GM19035 (cell line): Measurements from ENCODE around the gene KMT2C.
"Not testable (repeated sequence)": the region's sequence is repeated elsewhere in the genome, so short reads cannot be mapped to it uniquely, and the experiment has no call there.

ENCODE experiments used
- ATAC-seq: cut with Tn5 transposase; IDR thresholded peaks from one replicate; pipeline ENCODE4 v1.9.1; 2021; ENCODE audit not compliant: unreplicated experiment

Gene KMT2C

DNA sequence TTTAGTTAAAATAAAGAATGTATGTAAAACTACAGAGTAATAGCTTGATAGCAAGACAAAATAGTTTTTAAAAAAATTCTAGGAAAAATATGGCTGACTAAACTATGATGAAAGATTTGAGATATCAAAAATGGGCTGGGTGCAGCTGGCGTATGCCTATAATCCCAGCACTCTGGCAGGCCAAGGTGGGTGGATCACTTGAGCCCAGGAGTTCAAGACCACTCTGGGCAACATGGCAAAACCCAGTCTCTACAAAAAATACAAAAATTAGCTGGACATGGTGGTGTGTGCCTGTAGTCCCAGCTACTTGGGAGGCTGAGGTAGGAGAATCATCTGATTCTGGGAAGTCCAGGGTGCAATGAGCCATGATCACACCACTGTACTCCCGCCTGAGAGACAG, 29.8 kb downstream of the KMT2C start:
- ATAC-seq, result not testable (repeated sequence)

DNA sequence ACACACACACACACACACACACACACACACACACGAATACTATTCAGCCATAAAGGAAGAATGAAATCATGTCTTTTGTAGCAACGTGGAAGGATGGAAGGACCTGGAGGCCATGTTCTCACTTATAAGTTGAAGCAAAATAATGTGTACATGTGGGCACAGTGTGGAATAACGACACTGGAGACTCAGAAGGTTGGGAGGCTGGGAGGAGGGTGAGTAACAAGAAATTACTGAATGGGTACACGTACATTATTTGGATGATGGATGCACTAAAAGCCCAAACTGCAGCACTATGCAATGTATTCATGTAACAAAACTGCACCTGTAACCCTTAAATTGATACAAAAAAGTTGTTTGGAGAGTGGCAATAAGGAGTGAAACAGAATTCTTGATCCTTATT, 32.1 kb downstream of the KMT2C start:
- ATAC-seq, result no peak

DNA sequence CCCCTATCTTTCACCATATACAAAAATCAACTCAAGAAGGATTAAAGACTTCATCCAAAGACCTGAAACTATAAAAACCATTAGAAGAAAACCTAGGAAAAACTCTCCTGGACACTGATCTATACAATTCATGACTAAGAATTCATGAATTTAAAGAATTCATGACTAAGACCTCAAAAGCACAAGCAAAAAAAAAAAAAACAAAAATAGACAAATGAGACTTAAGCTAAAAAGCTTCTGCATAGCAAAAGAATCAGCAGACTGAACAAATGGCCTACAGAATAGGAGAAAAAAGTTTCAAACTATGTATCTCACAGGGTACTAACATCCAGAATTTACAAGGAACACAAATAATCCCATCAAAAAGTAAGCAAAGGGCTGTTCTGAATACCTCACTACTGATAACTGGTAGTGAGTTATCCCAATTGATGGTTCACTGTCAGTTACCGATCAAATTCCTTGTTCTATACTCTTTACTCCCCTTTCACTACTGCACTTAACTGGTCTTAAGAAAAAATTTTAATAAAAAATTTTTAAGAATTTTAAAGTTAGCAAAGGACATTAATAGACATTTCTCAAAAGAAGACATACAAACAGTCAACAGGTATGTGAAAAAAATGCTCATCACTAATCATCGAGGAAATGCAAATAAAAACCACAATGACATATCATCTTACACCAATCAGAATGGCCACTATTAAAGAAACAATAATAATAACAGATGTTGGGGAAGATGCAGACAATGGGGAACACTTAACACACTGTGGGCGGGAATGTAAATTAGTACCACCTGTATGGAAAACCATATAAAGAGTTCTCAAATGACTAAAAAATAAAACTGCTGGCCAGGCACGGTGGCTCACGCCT, 33.2 kb downstream of the KMT2C start:
- ATAC-seq, result no peak

DNA sequence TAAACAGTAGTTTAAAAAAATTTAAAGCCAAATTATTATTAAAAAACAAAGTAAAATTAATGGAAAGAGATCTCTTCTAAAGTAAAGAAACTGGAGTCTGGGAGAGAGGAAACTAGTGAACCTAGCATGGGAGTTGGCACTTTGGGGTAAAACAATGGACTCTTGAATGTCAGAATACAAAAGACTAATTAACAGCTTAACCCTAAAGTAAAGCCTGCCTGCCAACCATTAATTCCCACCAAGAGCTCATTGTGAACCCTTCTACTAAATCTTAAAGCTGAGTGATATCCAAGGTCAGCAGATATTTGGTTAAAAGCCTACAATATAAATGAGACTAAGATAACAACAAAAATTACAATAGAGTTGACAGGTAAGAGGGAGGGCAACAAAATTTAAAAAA, 36.5 kb downstream of the KMT2C start:
- ATAC-seq, result no peak

DNA sequence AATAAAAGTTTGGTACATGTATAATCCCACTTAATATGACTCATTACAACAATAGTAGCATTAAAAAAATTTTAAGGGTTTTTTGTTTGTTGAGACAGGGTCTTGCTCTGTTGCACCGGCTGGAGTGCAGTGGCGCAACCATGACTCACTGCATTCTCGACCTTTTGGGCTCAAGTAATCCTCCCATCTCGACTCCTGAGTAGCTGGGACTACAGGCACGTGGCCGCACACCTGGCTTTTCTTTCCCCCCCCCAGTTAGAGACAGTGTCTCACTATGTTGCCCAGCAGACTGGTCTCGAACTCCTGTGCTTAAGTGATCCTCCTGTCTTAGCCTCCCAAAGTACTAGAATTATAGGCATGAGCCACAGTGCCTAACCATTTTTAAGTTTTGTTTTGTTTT, 40.7 kb downstream of the KMT2C start:
- ATAC-seq, result no peak

DNA sequence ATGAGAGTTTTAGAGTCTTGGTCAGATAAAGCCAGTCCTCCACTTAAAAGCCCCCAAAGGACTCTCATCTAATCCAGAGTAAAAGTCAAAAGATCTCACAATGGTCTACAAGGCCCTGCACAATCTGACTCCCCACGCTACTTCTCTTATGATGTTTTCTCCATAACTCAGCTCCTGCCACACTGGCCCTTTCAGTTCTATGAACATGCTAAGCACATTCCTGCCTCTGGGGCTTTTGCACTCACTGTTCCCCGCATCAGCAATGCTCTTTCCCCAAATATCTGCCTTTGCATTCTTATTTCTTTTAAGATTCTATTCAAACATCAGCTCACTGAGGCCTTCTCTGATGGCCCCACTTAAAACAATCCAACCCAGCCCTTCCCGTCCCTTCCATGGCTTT, 41.6 kb downstream of the KMT2C start:
- ATAC-seq, result not testable (repeated sequence)

DNA sequence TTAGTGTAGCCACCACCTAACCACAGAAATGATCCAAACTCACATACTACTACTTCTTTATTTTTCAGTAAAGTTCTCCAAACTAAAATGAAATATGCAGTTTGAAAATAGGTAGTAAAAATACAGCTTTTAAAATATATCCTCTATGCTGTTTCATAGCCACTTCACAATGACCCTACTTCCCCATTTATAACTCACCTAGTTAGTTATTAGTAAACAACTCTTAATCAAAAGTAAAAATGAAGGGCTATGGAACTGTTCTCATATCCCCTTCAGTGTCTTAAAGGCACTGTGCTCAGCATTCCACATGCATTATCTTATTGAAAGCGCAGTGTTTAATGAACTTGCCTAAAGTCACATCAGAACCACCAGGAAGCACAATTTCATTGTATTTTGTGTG, 43.5 kb downstream of the KMT2C start:
- no peak for ATAC-seq

DNA sequence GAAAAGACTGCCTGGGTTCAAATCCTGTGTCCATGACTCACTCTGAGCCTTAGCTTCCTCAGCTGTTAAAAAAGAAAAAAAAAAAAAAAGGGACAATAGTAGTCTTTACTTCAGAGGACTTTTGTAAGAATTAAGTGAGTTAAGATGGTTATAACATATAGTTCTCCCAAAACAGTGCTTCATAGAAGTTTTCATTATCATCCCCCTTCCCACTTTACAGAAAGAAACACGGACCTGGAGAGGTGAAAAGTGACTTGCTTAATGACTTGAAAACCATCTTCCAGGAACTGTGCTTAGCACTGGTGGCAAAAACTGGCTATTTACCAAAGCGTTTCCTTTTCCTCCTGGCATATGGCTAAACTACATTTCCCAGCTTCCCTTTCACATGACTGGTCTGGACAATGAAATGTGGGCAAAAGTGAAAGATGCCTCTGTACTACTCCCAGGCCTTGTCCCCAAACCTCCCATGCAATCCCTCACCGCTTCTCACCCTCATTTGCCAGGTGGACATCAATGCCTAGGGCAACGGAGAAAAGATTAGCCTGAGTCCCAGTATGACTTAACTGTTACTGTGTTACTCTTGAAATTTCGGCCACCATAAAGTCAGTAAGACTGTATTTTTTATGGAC, 49.6 kb downstream of the KMT2C start:
- ATAC-seq, result not testable (repeated sequence)

DNA sequence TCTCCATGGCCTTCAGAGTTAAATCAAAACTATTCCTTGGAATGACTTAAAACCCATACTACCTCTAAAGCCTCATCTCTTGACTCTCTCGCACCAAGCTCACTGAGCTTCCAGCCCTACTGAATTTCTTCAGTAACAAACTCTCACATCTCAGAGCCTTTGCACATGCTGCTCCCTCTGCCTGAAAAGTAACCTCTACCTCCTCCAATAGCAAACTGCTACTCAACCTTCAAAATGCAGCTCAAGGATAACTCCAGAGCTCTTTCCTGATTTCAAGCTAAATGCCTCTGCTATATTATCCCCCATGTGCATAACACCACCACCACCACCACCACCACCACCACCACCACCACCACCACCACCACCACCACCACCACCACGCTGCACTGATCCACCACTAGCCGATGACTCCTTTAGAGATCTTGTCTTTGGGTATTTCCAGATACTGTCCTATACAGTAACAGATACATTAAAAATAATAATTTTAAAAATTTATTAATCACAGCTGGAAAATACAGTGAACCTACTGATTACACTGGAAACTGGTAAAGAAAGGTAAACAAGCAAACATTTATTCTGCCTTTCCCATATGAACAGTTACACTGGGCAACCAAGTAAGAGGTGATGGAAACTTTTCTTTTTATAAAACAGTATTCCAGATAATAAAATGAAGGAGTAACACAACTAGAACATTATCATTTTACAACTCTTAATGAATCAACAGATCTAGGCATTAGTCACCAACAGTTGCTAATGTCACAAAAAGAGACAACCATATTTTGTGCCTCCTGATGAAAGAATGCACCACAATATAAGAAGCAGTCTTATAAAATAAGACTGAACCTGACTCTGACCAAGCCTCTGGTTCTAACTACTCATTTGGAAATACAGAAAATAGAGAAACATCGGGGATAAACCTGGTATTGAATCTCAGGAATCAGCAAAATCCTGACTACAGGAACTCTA, 51.3 kb downstream of the KMT2C start:
- not testable (repeated sequence) for ATAC-seq

DNA sequence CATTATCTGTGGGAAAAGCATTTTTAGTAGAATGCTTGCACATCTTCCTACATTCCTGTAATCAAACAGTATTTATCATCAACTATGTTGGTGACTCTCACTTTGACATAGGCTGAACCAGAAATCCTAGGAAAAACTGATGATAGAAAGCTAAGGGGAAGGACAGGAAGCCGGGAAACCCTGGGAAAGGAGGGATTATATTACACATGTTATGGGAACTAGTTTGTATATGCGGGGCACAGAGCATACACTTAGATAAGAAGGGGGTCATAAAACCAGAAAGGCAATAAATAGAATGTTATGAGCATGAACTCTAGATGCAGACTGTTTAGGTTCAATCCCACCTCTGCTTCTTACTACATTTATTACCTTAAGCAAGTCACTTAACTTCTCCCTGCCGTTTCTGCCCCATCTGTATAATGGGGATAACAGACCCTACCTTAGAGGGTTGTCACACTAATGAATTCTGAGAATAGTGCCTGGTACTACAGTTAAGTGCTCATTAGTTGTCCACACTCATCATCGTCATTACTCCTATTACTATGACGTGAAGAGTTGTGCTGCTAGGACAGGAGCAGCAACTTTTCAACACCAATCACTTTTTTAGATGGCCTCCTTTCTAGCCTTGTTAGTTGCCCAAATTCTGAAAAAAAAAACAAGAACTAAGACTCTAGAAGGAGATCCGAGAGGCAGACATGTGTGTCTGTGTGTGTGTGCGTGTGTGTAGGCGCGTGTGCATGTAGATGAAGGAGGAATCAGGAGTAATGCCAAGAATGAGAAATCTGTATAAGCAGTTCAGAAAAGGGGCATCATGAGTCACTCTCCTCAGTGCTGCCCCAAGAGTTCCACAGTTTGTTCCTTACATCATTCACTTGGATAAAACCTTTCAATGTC, 52.2 kb downstream of the KMT2C start:
- ATAC-seq, result no peak

DNA sequence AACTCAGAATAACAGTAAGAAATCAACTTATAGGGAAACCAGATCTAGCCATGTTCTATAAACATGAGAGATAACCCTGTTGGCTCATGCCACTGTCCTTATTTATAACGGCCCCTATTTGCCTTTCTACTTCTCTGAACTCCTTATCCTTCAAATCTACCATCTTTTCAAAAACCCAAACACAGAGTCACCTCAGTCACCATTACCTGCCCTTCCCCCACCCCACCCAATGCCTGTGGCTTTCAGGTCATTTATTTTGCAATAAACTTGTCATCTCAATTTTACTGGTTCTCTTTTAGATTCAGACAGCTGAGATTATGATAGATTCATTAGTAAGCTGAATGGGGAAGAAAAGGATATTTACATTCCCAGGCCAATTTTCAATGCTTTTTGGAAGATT, 53.6 kb downstream of the KMT2C start:
- ATAC-seq, result no peak

DNA sequence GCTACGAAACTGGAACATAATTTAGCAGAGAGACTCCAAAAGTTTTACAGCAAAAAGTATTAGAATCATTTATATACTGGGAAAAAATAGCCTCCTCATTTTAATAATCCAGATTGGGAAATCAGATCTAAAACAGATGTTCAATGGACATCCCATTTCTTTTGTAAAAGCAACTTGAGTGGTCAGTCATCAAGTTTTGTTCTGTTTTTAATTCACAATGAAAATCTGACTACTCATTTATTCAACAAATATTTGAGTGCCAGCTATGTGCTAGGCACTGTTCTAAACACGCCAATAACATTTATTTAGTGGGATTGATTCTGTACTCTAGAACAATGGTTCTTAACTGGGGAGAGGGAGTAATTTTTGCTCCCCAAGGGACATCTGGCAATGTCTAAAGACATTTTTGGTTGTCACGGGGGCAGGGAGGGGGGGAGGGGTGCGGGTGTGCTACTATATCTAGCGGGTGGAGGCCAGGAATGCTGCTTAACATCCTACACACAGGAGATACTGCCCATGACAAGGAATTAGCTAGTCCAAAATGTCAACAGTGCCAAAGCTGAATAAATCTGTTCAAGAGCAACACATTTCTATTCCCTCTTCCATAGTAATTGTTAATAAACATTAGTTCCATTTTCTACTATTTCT, 54.7 kb downstream of the KMT2C start:
- ATAC-seq, result not testable (repeated sequence)

DNA sequence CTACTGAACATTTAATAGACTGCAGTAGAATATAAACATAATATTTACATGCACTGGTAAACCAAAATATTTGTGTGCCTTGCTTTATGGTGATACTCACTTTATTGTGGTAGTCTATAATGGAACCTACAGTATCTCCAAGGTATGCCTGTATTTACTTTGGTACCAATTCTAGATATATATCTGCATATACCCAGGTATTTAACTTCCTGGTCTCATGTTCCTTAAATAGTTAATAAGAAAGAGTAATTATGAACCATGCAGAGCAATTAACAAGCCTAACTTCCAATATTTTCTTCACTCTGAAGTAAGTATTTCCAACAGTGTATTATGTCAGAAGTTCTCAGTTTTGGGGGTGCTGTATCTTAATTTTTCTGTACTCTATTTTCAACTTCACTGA, 57.3 kb downstream of the KMT2C start:
- not testable (repeated sequence) for ATAC-seq

DNA sequence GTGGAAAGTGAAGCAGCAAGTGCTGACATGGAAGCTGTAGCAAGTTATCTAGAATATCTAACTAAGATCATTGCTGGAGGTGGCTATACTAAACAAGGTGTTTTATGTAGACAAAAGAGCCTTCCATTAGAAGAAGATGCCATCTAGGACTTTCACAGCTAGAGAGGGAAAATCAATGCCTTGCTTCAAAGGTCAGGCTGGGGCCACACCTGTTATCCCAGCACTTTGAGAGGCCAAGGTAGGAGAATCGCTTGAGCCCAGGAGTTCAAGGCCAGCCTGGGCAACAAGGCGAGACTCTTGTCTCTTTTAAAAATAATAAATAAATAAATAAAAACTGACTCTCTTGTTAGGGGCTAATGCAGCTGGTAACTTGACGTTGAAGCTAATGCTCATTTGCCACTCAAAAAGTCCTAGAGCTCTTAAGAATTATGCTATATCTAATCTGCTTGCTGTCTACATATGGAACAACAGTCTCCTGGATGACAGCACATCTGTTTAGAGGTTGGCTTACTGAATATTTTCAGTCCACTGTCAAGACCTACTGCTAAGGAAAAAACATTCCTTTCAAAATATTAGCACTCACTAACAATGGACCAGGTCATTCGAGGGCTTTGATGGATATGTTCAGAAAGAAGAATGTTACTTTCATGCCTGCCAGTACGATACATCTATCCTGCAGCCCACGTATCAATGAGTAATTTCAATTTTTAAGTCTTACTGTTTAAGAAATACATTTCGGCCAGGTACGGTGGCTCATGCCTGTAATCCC, 58.9 kb downstream of the KMT2C start:
- ATAC-seq, result not testable (repeated sequence)

DNA sequence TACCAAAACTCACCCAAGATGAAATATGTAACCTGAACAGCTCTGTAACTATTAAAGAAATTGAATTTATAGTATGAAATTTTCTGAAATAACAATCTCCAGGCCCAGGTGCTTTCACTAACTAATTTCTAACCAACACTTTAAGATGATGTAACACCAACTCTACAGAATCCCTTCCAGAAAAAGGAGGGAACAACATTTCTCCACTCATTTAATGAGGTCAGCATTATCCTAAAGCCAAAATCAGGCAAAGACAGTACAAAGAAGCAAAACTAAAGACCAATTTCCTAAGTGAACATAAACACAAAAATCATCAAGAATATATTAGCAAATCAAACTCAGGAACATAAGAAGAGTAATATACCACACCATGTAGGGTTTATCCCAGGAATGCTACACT, 65.5 kb downstream of the KMT2C start:
- no peak for ATAC-seq

DNA sequence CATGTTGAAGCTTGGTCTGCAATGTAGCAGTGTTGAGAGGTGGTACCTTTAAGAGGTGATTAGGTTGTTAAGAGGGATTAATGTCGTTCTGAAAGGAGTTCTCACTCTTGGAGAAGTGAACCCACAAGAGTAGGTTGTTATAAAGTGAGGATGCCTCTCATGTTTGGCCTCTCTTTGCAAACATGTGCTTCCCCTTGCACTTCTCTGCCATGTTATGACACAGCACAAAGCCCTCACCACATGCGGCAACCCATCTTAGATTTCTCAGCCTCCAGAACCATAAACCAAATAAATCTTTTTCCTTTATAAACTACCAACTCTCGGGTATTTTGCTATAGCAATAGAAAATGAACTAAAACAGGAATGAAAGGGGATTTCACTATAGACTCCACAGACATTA, 66.3 kb downstream of the KMT2C start:
- ATAC-seq, result no peak

DNA sequence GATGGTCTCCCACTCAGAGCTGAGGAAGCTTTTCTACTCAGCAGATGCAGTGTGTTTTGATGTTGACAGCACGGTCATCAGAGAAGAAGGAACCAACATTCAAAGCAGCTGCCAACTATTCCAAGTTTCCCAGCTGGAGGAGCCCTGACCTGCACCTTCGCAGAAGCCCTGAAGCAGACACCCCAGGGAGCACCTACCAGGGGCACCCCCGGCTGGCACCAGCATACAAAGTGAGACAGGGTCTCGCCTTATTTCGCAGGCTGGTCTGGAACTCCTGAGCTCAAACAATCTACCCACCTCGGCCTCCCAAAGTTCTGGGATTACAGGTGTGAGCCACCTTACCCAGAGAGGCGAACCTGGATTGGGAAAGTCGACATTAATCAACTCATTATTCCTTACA, 68.6 kb downstream of the KMT2C start:
- ATAC-seq, result no peak

DNA sequence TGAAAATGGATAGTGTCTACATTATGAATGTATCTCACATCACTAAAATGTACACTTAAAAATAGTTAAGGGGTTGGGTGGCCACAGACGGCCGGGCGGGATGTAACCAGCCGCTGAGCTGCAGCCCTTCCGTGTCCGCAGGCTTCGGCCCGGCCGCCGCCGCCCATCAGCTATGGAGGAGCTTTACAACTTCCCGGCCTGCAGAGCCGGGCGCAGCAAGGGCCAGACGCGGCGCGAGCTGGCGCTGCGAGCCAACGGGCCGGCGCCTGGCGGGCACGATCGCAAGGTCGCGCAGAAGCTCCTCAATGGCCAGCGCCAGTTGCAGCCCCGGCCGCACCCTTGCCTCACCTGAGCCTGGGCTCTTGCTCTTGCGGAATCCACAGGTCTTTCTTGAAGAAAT, 69.1 kb downstream of the KMT2C start:
- no peak for ATAC-seq

DNA sequence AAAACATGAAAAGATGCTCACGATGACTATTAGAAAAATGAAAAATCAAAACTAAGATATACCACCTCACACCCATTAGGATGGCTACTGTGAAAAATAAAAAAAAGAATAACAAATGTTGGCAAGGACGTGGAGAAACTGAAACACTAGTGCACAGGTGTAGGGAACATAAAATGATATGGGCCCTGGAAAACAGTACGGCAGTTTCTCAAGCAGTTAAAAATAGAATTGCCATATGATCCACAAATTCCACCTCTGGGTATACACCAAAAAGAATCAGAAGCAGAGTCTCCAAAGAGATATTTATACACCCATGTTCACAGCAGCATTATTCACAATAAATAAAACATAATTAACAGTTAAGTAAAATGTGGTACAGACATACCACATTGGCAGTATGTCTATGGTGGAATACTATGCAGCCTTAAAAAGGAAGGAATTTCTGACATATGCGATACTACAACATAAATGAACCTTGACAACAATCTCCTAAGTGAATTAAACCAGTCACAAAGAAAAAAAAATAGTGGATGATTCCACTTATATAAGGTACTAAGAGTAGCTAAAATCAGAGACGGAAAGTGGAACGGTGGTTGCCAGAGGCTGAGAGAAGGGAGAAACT, 69.7 kb downstream of the KMT2C start:
- no peak for ATAC-seq
